ENCODE results near the gene DCAF5.

The DCAF5 gene

DNA sequence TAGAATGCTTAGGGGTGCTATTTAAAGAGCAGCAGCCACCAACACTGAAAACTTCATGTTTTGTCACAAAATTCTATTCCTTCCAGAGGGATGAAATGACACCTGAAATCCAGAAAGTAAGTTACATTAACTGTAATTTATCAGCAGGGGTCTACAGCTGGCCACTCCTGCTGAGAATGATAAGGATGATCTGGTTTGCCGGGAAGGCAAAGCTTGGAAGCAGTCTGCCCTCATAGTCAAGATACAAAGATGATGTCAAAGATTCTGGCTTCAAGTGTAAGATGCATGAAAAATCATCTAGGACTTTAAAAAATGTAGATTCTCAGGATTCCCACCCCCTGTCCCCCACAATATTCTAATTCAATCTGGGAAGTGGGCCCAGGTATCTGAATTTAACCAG lies 58.4 kb downstream of the DCAF5 start:
- peaks cover 6% of the 10 kb centered on the region for H3K36me3 ChIP-seq
- no peaks in the 10 kb centered on the region for H3K27me3 ChIP-seq
- peaks cover 7 to 9% of the 10 kb centered on the region in 2 experiments for H3K4me1 ChIP-seq (ENCODE audit: control insufficient read depth in 1 of 2, insufficient read depth in 1 of 2, low read depth in 1 of 2, low read length in 1 of 2)
- TF ChIP-seq, protein P1, sequence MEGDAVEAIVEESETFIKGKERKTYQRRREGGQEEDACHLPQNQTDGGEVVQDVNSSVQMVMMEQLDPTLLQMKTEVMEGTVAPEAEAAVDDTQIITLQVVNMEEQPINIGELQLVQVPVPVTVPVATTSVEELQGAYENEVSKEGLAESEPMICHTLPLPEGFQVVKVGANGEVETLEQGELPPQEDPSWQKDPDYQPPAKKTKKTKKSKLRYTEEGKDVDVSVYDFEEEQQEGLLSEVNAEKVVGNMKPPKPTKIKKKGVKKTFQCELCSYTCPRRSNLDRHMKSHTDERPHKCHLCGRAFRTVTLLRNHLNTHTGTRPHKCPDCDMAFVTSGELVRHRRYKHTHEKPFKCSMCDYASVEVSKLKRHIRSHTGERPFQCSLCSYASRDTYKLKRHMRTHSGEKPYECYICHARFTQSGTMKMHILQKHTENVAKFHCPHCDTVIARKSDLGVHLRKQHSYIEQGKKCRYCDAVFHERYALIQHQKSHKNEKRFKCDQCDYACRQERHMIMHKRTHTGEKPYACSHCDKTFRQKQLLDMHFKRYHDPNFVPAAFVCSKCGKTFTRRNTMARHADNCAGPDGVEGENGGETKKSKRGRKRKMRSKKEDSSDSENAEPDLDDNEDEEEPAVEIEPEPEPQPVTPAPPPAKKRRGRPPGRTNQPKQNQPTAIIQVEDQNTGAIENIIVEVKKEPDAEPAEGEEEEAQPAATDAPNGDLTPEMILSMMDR (IDR thresholded peaks at IDR 0.05) = no peak
- no peak overlapping the region for H3K4me3 ChIP-seq (ENCODE audit: low read depth in 1 of 2, low read length in 1 of 2)
- no peaks in the 10 kb centered on the region for H3K9me3 ChIP-seq
- no peak overlapping the region for H3K27ac ChIP-seq

DNA sequence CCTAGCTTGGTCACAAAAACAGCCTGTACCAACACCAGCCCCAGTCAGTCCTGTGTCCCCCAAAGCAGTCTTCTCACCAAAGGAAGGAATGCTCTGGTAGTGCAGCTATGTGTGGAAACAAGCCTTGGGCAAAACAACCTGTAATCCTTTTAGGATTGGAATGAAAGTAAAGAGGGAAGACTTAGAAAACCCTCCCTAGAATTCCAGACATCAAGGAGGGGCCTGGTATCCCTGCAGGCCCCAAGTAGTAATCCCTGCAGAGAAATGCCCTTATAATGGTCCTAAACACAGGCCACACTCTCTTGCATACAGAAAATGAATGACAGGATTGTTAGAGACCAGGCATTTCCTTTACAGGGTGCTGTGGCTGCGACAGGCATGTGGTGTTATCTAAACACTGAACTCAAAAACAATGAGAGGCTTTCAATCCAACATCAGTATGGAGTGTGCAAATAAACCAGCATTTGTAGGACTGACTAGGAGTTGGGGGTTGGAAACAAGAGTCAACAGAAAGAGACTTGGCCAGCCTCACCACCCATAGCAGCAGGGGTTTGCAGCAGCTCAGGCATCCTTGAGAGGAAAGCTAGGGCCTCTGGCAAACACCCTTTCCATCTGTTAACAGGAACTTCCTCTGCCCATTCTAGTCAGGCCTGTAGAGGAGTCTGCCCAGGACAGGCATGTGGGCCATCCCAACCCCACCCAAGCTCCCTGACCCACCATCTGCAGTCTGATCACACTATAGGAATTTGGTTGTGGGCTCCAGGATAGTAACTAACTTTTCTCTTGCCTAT lies 59.1 kb downstream of the DCAF5 start:
- Histone ChIP-seq H3K4me3 (ENCODE audit: low read depth in 1 of 2, low read length in 1 of 2) (no peak overlapping the region), H3K4me1 (ENCODE audit: control insufficient read depth in 1 of 2, insufficient read depth in 1 of 2, low read depth in 1 of 2, low read length in 1 of 2) (peaks cover 8 to 11% of the 10 kb centered on the region in 2 experiments), H3K36me3 (peaks cover 6% of the 10 kb centered on the region), H3K9me3 (no peaks in the 10 kb centered on the region), H3K27ac (no peak overlapping the region), H3K27me3 (no peaks in the 10 kb centered on the region)
- TF ChIP-seq, protein P1 (IDR thresholded peaks at IDR 0.05) = no peak

DNA sequence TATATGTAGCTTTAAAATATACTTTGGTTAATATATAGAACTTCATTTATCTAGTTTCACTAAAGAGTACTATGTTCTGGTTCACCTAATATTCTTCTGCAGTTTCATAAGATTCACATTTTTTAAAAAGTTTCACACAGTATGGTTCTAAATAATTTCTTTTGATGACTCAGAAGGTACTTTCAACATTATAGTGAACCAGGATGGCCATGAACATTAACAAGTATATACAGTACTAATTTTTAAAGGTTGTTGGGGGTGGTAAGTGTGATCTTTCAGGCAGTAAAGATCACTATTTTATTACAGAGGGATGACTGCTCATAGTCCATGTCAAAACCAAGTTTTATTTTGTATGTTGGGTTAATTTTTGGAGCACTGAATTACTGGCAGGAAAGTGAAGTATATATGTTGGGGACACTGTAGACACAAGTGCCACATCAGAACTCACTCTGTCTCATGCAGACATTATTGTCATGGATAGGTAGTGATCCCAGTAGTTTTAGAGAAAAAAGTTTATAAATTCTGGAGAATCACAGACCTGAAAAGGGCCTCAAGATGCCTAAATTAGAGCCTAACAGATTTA lies 60.0 kb downstream of the DCAF5 start:
- Histone ChIP-seq H3K27ac (no peak overlapping the region), H3K9me3 (no peaks in the 10 kb centered on the region), H3K4me3 (ENCODE audit: low read depth in 1 of 2, low read length in 1 of 2) (no peak overlapping the region), H3K4me1 (ENCODE audit: control insufficient read depth in 1 of 2, insufficient read depth in 1 of 2, low read depth in 1 of 2, low read length in 1 of 2) (peaks cover 12 to 18% of the 10 kb centered on the region in 2 experiments), H3K27me3 (no peaks in the 10 kb centered on the region), H3K36me3 (peaks cover 6% of the 10 kb centered on the region)
- TF ChIP-seq, protein P1 (IDR thresholded peaks at IDR 0.05) = no peak

DNA sequence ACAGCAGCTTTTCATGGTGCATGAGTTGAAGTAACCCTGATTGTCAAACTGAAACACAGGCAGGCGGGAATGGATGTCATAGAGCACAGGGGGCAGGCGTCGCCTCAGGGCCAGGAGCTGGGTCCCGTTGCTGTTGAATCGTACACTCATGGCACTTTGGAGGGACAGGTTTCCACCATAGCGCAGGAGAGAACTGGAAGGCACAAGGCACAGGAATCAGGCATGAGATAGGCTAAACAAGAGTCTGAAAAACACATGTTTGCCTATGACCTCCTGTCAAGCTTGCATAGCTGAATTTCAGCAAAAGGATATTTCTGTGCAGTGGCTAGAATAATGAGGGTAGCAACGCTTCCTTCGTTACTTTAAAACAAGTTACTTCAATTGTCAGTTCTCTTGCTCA lies 61.2 kb downstream of the DCAF5 start:
- no peak overlapping the region for H3K4me3 ChIP-seq (ENCODE audit: low read depth in 1 of 2, low read length in 1 of 2)
- no peak overlapping the region for H3K27ac ChIP-seq
- no peaks in the 10 kb centered on the region for H3K27me3 ChIP-seq
- TF ChIP-seq, protein P1 (IDR thresholded peaks at IDR 0.05) = no peak
- H3K4me1 ChIP-seq (ENCODE audit: control insufficient read depth in 1 of 2, insufficient read depth in 1 of 2, low read depth in 1 of 2, low read length in 1 of 2) = peaks cover 23 to 28% of the 10 kb centered on the region in 2 experiments
- H3K9me3 ChIP-seq = no peaks in the 10 kb centered on the region
- peaks cover 6% of the 10 kb centered on the region for H3K36me3 ChIP-seq

DNA sequence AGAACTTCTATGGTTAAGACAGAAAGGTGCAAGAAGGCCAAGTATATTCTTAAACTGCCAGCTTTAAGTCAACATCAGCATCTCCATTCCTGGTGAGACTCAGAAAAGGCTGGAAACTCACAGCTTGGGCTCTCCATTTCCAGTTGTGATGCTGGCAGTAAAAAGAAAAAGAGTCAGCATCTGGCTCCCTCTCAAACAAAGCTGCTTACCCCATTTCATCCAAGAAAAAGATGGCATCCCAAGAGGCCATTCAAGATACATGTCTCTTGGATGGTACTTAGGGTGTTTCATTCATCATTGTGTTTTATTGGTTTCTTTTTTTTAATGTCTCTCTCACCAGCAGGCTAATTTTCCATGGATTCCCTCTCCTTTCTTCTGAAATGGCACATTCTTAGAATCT lies 61.9 kb downstream of the DCAF5 start:
- Histone ChIP-seq H3K4me1 (ENCODE audit: control insufficient read depth in 1 of 2, insufficient read depth in 1 of 2, low read depth in 1 of 2, low read length in 1 of 2) (peaks cover 23 to 28% of the 10 kb centered on the region in 2 experiments), H3K4me3 (ENCODE audit: low read depth in 1 of 2, low read length in 1 of 2) (no peak overlapping the region), H3K27ac (no peak overlapping the region), H3K27me3 (no peaks in the 10 kb centered on the region), H3K9me3 (no peaks in the 10 kb centered on the region), H3K36me3 (peaks cover 6% of the 10 kb centered on the region)
- TF ChIP-seq, protein P1 (IDR thresholded peaks at IDR 0.05) = no peak

Measured in neutrophil (primary cell).